ENCODE results near the gene ITGAE.
"Not testable (repeated sequence)": the region's sequence is repeated elsewhere in the genome, so short reads cannot be mapped to it uniquely, and the experiment has no call there.

ITGAE gene, protein sequence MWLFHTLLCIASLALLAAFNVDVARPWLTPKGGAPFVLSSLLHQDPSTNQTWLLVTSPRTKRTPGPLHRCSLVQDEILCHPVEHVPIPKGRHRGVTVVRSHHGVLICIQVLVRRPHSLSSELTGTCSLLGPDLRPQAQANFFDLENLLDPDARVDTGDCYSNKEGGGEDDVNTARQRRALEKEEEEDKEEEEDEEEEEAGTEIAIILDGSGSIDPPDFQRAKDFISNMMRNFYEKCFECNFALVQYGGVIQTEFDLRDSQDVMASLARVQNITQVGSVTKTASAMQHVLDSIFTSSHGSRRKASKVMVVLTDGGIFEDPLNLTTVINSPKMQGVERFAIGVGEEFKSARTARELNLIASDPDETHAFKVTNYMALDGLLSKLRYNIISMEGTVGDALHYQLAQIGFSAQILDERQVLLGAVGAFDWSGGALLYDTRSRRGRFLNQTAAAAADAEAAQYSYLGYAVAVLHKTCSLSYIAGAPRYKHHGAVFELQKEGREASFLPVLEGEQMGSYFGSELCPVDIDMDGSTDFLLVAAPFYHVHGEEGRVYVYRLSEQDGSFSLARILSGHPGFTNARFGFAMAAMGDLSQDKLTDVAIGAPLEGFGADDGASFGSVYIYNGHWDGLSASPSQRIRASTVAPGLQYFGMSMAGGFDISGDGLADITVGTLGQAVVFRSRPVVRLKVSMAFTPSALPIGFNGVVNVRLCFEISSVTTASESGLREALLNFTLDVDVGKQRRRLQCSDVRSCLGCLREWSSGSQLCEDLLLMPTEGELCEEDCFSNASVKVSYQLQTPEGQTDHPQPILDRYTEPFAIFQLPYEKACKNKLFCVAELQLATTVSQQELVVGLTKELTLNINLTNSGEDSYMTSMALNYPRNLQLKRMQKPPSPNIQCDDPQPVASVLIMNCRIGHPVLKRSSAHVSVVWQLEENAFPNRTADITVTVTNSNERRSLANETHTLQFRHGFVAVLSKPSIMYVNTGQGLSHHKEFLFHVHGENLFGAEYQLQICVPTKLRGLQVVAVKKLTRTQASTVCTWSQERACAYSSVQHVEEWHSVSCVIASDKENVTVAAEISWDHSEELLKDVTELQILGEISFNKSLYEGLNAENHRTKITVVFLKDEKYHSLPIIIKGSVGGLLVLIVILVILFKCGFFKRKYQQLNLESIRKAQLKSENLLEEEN

DNA sequence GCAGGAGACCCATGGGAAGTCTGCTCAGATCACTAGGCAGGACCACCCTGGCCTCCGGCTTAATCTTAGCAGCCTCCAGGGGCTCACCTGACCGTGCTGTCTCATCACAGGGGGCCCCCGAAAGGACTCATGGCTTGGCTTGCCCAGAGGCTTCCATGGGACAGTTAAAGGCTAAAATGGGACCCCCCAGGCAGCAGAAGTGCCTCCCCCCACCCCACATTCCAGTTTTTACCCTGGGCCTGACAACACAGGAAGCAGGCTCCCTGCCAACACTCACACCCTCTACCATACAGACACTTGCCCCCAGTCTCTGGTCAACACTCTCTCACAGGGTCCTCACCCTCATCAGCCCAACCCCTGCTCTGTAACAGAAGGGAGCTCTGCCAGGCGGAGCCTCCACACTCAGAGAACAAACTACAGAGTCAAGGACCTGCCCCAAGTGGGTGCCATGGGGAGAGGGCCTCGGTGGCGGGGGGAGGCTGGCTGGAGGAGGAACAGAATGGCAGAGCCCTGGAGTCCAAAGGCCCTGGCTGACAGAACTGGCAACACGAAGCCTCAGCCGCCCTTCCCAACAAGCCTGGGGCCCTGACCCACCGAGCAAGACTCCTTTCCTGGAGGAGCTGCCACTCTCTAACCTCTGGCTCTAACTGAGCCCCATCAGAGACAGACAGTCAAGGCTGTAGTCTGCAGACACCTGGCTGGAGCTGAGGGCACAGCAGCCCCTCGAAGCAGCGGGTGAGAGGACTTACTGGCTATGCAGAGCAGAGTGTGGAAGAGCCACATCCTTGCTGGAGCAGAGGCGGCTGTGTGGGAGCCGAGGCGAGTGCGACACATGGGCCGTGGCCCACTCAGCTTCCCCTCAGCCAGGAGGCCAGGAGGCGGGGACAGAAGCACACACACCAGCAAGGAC lies at the start of gene ITGAE:
Gene ITGAE, minus strand, starts transcription at position 827 of the 910 bp plus-strand sequence. Its CDS starts 44 bp downstream, at position 783.
- DNase-seq = no peak

DNA sequence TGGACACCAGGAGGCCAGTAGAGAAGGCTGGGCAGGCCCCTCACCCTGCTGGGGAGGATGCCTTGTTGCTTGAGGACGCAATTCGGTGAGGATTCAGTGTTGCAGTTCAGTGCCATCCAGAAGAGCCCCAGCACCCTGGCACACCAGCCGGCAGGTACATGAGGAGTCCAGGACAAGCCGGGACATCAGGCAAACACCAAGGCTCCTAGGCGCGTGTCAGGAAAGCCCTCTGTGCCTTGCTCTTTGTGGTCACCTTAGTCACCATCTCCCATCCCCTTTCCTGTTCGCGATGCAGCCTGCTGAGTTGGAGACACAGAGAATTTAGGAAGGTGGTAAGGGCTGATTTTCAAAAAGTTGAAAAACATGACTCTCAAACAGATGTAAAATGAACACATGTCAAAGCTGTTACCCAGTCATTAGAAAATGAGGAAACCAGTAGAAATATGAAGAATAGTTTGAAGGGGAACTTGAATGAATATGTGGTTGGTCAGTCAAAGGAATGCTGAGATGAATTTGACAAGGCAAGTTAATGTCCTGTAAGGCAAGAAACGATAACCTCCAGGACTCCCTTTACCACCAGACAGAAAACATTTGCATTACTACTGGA lies 47.3 kb upstream of the ITGAE start:
- no peak for DNase-seq

DNA sequence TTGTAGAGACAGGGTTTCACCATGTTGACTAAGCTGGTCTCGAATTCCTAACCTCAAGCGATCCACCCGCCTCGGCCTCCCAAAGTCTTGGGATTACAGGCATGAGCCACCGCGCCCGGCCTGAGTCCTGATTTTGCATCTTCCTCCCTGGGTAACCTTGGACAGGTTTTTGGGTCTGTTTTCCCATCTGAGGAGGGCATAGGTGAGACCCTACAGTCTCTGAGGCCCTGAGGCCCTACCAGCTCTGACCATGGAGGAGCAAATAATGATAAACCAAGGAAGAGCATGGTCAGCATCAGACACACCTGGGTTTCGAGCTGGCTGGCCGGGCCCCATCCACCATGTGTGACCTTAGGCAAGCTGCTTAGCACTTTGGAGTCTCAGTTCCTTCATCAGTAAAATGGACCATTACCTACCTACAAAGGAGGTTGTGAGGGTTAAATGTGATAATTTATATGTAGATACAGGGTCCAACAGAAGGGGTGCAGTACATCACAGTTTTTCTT lies 46.2 kb upstream of the ITGAE start:
- DNase-seq = no peak

DNA sequence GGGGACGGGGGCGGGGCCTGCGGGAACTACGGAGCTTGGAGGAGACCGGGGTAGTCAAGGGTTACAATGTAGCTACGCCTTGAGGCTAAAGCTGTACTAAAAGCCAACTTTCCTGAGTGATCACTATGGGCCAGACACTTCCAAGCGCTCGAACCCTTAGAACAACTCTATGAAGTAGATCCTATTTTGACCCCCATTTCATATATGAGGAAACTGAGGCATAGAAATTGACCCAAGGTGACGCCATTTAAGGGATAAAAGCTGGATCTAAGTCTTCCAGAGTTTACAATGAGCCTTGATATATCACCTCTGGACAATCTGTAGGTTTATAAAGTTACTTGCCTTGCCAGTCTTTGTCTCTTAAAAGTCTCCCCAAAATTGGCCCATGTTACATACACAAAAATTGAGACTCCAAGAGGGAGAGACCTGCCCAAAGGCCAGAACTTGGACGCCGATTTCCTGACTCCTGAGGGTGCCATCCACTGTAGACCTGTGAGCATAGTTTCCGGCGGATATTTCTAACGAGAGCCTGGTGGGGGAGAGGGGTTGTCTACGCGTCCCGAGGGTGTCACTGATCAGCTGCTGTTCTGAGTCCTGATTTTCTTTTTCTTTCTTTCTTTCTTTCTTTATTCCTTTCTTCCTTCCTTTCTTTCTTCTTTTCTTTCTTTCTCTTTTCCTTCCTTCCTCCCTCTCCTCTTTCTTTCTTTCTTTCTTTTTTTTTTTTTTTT lies 45.6 kb upstream of the ITGAE start:
- no peak for DNase-seq

DNA sequence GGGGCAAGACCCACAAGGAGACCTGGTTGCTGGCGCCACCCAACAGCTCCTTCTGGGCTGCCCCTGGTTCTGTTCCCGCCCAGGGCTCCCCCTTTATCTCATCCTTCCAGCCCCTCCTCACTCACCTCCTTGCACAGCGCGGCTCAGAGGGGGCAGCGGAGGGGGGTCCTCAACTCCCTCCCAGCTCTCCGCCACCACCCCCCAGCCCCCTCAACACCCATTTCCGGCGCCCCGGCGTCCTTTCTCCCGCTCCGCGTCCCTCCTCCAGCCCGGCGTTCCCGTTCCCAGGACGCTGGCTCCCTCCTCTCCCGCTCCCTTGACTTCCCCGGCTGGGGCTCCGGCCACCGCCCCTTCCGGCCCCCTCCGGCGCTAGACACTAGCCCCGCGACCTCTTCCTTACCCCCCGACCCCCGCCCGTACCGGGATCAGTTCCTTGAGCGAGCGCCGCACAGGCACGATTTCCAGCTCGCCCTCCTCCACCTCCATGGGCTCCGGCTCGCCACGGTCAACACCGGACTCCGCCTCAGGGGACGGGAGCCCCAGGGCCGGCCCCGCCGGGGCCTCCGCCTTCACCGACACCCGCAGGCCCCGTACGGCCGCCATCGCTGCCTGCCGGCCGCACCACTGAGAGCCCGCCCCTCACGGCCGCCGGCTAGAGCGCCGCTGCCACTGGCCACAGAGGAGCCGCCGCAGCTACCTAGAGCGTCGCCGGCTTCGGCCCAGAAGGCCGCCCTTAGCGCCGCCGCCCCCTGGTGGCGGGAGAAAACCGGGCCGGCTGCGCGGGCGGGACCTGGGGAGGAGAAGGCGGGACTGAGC lies 44.8 kb upstream of the ITGAE start, which contains the start of gene NCBP3:
Gene NCBP3, minus strand, starts transcription at position 626 of the 816 bp plus-strand sequence. Its CDS starts 23 bp downstream, at position 603.
- DNase-seq = peak; percentile 64

DNA sequence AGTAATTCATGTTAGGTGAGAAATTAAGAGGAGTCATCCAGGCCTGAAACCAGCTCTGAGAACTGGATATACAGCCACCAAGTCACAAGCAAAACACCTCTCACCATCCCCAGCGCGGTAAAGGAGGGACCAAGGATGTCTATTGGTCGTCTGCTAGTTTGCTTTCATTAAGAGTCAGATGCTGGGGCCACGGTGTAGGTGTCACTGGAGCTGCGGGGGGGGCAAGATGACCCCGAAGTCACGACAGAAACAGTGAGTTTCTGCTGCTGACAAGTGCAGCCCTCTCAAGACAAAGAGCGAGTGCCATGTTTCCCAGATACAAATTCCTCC lies 44.3 kb upstream of the ITGAE start:
- peak; percentile 20 for DNase-seq

DNA sequence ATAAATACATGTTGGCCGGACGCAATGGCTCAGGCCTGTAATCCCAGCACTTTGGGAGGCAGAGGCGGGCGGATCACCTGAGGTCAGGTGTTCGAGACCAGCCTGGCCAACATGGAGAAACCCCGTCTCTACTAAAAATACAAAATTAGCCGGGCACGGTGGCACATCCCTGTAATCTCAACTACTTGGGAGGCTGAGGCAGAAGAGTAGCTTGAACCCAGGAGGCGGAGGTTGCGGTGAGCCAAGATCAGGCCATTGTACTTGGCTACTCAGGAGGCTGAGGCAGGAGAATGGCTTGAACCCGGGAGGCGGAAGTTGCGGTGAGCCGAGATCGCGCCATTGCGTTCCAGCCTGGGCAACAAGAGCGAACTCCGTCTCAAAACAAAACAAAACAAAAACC lies 43.6 kb upstream of the ITGAE start:
- not testable (repeated sequence) for DNase-seq

DNA sequence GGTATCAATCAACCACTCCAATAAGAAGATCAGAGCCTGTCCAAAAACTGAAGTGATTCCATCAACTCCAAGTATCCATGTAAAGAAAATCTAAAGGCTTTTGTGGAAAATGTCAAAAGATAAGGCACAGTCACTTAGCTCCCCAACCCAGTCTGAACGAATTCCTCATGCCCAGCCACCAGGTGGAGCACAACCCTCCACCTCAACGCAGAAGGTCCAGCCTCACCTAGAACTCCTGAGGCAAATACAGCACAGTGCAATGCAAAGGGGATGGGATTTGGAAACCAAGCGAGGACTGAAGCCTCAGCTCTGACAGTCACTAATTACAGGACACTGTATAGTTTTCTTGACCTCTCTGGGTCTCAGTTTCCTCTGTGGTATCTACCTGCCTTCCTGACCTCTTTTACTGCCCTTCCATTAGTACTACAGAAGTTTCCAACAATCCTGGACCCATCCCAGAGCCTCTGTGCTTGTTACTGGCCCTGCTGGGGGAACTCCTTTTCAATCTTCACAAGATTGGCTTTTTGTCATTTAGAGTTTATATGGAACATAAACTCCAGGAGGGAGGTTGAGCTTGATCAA lies 43.0 kb upstream of the ITGAE start:
- no peak for DNase-seq

DNA sequence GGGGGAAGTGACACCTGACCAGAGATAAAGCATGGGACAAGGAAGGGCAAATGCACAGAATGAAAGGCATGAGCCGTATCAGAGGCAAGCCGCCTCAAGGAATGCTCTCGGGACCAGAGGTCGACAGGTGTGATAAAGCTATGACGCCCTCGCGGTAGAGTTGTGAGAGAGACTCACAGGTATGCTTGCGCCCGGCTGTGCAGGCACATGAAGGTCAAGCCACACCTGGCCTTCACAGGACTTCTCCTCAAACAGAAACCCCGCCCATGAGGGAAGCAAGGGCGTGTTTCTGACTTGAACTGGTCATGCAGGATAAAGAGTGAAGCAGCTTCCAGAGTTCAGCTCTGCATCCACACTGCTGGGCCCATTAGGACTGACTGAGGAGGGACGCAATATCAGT lies 37.2 kb upstream of the ITGAE start:
- no peak for DNase-seq

DNA sequence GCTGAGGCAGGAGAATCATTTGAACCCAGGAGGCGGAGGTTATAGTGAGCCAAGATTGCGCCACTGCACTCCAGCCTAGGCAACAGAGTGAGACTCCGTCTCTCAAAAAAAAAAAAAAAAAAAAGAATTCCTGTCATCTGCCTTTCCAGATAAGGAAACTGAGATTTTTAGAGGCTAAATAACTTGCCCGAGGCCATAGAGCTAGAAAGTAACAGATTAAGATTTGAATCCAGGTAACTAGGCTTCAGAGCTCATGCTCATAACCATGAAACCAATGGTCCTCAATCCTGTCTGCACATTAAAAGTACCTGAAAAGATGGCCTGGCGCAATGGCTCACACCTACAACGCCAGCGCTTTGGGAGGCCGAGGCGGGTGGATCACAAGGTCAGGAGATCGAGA lies 35.6 kb upstream of the ITGAE start:
- DNase-seq = no peak

DNA sequence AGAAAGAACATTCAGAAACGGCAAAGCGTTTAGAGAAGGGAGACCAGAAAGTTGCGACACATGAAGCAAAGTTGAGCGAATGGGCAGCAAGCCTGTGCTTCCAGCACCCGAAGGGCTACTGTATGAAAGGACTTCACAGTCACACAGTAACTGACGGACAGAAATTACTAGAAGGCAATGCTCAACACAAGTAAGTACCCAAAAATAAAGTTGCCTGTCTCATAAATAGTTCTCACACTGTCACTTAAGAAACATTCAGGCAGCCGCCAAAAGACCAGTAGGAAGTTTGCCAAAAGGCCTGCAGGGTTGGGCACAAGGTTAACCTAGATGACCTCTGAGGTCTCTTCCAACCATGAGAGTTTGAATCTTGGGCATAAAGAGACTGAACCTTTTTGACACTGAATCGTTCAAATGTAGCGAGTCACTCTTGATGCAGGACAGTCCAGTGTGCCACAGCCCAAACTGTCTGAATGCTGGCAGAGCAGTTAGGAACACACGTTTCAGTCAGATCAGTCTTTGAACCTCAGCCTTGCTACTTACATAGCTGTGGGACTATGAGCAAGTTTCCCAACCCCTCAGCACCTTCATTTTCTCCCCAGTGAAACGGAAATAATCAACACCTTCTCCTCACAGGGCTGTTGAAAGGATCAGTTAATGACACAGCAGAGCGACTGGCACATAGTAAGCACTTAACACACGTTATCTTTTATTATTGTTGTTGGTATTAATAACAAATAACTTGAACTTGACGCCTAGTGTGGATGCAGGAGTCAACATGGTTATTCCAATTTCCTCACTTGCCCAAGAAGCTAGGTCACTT lies 34.6 kb upstream of the ITGAE start:
- DNase-seq = no peak

DNA sequence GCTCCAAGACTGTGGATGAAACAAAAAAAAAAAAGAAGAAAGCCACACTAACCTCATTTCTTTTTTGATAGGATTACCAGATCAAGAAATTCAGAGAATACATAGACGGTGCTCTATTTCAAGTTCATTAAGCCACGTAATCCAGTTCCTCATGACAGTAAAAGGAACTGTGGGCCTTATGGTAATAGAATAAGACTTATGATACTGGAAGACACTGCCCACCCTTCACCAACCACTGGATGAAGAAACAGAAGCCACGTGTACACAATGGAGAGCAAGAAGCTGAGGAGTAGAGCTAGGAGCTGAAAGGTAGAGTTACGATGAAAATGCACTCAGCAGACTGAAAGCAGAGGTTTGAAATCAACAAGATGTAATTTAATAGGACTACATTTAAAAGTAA lies 33.8 kb upstream of the ITGAE start:
- no peak for DNase-seq

DNA sequence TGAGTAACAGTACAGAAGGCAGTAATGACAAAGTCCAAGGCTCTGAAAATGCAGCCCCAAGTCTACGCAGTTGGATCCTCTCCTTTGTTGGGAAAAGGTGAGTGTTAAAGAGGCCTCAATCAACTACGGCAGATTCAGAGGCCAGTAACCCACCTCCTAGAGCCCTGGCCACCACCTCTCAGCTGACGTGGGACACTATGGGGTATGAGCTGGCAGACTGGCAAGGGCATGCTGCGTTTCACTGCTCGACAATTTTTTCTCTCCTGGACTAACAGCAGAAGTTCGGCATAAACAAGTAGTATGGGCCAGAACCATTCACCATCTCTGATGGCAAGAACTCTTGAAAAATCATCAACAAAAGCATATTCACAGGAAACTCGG lies 27.9 kb upstream of the ITGAE start:
- no peak for DNase-seq

DNA sequence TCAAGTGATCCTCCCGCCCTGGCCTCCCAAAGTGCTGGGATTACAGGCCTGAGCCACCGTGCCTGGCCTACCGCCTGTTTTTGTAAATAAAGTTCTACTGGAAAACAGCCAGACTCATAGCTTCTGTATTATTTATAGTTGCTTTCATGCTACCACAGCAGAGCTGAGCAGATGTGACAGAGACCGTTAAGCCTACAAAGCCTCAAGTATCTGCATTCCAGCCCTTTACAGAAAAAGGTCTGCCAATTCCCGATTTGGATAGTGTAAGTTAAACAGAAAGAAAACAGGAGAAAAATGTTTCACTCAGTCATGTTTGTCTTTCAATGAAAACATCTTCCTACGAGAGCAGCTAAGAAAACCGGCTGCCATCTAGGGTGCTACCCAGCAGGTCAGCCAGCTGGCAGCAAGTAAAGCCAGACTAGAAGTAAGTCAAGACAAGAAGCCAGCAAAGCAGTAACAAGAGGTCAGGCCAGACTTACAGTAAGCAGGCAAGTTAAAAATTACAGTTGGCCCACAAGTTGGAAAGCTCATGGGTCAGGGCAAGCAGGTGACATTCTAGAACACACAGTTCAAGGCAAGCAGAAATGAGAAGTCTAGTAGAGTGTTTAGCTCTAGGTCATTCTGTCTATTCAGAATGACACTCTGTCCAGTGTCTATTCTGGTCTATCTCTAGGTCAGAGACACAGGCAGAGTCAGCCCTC lies 27.3 kb upstream of the ITGAE start:
- DNase-seq = no peak

DNA sequence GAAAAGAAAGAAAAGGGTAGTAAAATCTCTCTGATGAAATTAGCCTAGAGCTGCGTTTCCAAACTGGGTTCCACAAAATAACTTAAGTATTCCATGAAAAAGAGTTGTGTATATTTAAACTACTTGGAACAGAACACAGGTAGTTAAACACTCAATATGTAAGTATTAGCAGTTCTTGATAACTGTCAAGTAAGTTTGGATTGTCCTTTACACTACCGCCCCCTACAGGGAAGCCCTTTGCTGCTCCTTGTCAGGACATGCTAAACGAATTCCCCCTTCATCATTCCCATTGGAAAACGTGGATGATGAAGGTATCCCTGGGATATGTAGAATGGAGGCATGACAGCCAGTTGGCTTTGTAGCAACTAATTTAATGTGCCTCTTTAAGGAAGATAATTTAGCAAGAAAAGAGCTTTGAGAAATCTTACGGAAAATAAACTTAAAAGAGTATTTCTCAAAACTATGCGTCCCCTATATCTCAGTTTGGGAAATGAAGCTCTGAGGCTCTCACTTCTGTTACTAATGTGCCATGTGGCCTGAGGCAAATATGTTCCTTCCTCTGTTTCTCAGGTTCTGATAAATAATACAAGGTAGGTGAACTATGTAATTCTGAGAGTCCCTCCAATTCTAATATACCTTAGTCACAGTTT lies 26.3 kb upstream of the ITGAE start:
- DNase-seq = peak; percentile 15

DNA sequence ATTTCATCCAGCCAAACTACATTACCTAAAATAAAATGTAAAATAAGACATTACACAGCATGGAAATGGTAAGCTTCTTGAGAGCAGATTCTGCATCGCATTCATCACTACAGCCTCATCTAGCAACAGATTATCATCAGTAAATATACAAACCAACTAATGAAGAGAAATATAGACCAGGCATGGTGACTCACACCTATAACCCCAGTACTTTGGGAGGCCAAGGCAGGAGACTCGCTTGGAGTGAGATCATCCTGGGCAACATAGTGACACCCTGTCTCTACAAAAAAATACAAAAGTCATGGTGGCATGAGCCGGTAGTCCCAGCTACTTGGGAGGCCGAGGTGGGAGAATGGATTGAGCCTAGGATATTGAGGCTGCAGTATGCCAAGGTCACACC lies 25.2 kb upstream of the ITGAE start:
- no peak for DNase-seq

DNA sequence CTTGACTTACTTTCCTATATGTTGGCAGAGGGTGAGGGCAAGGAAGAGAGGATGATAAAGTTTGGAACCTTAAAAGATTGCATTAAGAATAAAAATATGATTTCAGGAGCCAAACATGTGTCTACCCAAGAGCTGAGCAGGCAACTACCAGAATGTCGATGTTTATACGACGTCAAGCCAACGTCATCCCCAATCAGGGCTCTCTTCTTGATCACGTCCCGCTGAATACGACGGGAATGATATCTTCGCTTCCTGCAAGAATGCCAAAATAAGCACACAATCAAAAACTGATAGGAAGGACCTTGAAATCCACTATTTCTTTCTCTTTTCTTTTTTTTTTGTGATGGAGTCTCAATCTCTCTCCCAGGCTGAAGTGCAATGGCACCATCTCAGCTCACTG lies 20.1 kb upstream of the ITGAE start:
- no peak for DNase-seq

DNA sequence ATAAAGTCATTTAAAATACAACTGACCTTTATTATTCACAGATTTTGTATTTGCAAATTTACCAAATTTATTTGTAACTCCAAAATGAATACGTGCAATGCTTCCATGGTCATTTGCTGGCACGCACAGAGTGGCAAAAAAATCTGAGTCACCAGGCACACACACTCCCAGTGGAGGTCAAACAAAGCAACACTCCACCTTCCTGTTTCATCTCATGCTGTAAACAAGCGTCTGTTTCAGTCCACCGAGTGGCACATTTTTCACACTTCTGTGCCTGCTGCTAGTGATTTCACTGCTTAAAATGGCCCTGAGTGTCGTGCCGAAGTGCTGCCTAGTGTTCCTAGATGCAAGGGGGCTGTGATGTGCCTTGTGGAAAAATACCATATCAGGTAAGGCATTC lies 17.8 kb upstream of the ITGAE start:
- no peak for DNase-seq
